Right renal pelvis (tissue), 4 donors: ENCODE measurements around the gene REV3L. TPM values are rescaled to one million over a fixed set of nuclear protein-coding genes. Genes with fewer than 3 reads are reported as not detected.
"Not testable (repeated sequence)": the region's sequence is repeated elsewhere in the genome, so short reads cannot be mapped to it uniquely, and the experiment has no call there.

Source experiments
- DNase-seq, 4 donors: peaks; one replicate each; pipeline ENCODE4 v3.0.0-alpha.2; 2013; ENCODE audit warnings: low read depth in 4 of 4, low spot score in 3 of 4, missing footprints in 1 of 4
- polyA plus RNA-seq, 4 donors: library from polyadenylated mRNA; unstranded; fragments of 120-200 nt; gene quantifications; one replicate each; pipeline ENCODE4 v1.2.1, GENCODE V29; 2013; ENCODE audit not compliant: insufficient read length in 4 of 4

Gene REV3L
- polyA plus RNA-seq, 4 donors = 36.6 to 47.6 (median 47.0) TPM

DNA sequence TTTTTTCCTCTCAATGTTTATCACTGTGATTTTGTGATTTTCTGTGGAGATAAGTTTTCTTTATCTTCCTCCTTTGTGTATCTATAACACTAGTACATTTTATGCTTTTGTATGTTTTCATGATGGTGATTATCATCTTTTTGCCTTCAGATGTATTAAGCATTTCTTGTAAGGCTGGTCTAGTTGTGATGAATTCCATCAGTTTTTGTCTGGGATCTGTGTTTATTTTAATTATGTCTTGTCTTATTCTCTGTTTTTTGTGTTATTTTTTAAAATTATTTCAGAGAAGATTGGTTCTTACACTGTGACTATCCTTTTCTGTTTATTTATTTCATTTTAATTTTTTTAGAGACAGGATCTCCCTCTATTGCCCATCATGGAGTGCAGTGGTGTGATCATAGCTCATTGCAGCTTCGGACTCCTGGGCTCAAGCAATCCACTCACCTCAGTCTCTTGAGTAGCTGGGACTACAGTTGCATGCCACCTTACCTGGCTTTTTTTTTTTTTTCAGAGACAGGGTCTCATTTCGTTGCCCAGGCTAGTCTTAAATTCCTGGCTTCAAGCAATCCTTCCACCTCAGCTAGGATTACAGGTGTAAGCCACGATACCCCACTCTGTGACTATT is 208.3 kb downstream of the REV3L start:
- DNase-seq = no peak

DNA sequence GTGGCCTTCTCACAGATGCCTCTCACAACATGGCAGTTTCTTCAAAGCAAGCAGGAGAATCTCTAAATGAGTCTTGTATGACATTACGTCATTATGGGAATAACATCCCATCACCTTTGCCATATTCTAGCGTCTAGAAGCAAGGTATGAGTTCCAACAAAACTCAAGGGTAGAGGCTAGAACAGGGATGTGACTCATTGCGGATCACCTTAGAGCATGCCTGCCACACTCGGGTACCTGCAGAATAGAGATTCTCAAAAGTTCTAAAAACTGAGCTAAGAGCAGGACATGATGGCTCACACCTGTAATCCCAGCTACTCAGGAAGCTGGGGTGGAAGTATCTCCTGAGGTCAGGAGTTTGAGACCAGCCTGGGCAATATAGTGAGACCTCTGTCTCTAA is 212.9 kb downstream of the REV3L start:
- no peak for DNase-seq

DNA sequence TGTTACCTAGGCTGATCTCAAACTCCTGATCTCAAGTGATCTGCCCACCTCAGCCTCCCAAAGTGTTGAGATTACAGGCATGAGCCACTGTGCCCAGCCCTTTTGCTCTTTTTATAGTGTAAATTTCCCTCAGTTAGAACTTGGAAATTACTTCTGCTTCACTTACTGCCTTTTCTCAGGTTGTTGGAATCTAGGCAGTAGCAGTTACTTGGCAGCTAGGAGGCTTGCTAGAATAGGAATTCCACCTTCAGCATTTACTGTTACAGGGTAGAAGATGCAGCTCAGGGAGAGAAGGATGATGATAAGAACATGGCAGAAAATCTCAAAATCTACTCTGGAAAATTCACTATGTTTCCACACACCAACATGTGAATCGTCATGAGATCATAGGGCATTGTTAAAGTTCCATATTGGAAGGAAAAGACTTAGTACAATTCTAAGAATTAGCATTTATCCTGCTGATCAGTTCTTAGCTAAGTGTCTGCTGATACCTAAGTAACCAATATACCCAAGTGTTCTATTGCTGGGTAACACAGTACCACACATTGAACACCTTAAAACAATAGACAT is 213.5 kb downstream of the REV3L start:
- no peak for DNase-seq

DNA sequence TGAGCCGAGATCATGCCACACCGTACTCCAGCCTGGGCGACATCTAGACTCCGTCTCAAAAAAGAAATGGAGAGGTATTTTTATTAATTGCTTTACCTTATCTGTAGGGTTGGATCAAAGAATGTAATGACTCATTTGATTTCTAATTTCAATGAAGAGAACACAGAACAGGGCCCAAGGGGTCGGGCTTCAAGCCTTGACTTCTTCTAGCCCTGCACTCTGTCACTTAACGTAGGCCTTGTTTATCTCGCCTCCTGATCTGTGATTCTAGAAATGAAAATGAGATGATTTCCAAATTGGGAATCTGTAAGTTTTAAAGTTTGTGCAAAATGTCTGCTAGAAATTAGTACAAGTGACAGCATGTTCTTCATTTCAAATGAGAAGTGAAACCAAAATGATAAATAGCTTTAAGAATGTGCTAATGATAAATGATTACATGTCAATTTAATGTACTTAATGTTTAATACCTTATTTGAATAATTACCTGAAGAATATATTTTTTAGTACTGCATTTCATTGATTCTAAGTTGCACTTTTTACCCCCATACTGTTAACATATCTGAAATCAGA is 215.2 kb downstream of the REV3L start:
- DNase-seq = no peak

DNA sequence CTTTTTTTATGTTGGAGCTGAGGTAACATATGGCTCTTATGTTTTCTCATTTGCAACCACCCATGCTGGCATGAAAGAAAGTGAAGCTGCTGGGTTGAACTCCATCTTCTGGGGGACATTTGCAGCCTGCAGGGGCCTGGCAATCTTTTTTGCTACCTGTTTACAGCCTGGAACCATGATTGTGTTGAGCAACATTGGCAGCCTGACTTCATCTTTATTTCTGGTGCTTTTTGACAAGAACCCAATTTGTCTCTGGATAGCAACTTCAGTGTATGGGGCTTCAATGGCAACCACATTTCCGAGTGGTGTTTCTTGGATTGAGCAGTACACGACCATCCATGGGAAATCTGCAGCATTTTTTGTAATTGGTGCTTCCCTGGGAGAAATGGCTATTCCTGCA is 216.7 kb downstream of the REV3L start:
- DNase-seq = no peak

DNA sequence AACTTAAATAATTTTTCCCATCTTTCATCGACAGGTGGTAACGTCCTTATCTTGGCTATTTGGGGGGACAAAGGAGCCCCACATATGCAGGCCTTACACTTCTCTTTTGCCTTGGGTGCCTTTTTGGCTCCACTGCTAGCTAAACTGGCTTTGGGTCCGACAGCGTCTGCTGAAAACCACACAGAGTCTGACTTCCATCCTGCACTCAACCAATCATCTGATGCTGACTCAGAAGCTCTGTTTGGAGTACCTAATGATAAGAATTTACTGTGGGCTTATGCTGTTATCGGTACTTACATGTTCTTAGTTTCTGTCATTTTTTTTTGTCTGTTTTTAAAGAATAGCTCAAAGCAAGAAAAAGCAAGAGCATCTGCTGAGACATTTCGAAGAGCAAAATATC is 217.2 kb downstream of the REV3L start:
- no peak for DNase-seq

DNA sequence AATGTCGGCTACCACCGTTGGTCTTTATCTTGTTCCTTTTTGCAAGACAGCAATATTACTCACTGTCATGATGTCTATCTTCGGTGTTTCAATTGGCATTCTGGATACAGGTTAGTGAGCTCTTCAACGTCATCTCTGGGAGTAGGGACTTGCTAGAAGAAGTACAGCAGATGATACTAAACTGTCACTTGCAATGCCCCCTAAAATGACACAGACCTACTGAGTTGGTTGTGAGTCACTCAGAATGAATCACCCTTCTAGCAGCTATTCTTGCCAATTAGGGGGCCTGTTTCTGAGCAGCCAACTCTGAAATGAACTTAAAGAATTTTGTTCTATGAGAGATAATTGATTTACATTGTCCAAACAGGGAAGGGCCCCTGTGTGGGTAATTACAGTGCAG is 219.2 kb downstream of the REV3L start:
- DNase-seq = no peak

DNA sequence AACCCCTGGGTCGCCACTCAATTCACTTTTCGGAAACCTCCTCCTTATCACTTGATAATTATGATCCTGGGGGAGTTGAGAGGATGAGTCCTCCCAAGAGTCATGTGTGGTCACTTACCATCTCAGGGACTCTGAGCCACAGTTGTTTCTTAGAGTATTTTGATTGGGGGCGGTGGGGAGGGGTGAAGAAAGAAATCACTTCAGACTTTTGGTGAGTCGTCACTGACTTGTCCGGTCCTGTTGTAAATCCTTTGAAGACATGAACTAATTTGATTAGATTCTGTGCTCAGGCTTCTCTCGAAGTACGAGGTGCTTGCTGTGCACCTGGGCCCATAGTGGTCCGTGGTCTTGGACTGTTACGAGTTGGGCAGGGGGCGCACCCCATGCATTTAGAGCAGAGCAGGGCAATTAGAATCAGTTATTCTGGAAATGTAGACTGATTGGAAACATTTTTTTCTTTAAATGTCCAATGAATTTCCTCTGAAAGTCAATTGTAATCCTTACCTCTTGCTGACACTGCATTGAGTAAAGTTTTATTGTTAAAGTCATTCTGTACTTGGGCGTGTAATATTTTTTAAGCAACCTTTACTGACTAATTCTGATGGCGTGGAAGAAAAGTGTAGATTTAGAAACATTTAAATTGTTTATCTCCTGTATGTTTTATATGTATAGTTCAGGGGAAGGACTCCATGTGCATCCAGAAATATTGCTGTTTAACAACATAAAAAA is 222.3 kb downstream of the REV3L start:
- no peak for DNase-seq

DNA sequence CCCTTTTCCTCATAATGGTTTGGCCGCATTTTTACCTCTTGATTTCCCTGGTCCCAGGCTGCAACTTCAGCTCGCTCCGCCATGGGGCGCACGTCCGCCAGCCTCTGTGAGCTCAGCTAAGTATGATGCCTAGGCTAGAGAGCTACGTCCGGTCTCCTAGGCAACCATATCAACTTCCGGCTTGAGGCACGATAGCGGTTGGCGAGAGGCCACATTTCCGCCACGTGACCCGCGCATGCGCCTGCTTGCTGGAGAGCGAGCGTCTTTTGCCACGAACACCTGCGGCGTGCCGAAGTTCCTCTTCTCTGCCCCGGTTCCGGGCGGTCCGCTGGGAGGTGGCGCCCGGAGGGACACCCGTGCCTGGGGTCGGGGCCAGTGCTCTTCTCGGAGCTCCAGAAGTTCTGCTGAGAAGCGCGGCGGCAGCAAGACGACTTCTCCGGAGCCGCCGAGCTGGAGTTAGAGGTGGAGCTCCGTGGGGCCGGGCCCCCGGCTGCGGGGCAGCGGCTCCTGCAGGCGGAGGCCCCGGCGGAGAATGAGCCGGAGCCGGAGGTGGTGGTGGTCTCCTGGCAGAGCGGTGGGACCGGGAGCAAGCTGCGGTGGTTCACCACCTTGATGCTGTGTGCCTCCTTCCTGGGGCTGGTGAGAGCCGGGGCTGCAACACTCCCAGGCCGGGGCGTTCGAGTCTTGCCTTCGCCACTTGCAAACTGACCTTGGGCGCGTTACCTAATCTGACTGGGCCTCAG is 223.8 kb downstream of the REV3L start:
- DNase-seq = peak; percentile 98 to 99 (median 98)

DNA sequence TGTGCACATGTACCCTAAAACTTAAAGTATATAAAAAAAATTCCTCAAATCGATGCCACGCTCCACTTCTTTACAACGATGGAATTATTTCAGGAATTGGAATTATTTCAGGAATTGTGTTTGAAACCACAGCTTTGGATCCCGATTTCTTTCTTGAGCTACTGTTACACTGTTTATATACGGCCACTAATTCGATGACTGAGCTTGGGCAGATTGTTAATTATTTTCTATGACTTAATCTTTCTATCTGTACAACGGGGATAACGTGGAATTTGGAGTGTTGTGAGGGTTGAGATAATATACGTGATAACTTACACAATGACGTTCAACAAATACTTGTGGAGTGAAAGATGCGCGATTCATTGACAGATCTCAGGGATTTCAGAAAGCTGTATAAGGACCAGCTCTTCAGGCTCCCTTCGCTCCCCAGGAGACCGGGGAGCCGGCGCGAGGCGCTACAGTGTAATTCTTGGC is 224.4 kb downstream of the REV3L start:
- DNase-seq = no peak

DNA sequence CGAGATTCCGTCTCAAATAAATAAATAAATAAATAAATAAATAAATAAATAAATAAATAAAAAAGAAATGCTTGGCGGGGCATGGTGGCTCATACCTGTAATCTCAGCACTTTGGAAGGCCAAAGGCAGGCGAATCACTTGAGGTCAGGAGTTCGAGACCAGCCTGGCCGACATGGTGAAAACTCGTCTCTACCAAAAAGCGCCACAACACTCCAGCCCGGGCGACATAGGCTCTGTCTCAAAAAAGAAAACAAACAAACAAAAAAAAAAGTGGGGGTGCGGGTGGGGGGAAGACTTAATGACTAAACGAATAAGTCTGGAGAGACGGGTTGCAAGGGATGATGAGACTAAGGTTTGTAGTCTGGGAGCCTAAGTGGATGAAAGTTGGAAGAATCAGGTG is 225.0 kb downstream of the REV3L start:
- DNase-seq = no peak

DNA sequence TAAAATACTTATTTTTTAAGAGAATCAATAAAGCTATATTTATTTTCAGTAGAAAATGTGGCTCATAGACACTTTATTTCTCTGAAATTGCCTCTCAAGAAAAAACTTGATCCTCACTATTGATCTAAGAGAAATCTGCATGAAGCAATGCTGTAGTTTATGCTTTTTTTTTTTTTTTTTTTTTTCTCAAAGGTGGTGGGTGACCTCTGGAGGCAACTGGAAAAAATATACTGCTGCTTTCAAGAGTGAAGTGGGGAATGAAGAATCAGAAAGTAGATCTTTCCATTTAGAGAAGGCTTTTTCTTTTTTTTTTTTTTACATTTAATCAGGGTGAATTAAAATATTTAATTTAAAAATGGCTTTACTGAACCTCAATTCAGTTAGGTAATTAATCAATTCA is 226.4 kb downstream of the REV3L start:
- DNase-seq = no peak

DNA sequence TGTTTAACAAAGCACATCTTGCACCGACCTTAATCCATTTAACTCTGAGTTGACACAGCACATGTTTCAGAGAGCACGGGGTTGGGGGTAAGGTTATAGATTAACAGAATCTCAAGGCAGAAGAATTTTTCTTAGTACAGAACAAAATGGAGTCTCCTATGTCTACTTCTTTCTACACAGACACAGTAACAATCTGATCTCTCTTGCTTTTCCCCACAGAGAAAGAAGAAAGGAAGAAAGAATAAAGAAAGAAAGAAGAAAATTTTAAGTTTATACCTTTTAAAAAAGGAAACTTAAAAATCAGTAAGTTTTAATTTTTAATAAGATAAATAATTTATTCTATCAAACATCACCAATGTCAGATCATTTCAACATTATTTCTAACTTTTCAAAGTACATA is 227.2 kb downstream of the REV3L start:
- not testable (repeated sequence) for DNase-seq

DNA sequence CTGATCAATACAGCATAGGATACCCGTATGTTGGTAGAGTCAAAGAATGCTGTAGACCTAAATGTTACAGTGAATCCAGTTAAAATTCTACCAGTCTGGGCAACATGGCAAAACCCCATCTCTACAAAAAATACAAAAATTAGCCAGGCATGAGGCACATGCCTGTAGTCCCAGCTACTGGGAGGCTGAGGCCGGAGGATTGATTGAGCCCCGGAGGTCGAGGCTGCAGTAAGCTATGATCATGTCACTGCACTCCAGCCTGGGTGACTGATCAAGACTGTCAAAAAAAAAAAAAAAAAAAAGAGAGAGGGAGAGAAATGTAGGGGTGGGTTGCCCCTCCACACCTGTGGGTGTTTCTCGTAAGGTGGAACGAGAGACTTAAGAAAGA is 228.2 kb downstream of the REV3L start:
- DNase-seq = no peak

DNA sequence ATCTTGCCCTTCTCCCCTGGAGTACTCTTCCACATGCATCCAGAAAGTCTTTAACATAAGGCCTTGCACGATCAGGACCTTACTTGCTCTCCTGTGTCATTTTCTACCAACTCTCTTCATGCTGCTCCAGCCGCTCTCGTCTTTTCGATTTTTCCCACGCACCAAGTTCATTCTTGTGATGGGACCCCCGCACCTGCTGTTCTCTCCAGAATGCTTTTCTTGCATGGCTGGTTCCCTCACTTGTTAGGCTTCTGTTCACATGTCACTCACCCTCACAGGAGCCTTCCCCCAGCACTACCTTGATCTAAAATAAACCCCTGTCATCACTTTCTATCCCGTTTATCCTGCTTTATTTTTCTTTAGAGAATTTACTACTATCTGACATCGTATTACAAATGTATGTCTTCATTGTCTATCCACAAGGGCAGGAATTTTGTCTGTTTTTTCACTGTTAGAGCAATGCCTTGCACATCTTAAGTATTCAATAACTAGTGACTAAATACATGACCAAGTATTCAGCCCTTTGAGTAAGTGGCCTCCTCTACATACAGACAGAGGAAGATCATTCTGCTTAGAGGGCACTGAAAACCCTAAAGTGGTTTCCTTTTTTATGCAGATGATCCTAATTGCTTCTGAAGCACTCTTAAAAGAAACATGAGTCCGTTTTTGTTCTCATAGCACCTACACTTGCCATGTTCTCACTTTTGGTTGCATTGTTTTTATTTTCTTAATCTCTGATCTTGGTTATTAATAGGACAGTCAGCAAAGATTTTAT is 228.8 kb downstream of the REV3L start:
- DNase-seq = no peak

DNA sequence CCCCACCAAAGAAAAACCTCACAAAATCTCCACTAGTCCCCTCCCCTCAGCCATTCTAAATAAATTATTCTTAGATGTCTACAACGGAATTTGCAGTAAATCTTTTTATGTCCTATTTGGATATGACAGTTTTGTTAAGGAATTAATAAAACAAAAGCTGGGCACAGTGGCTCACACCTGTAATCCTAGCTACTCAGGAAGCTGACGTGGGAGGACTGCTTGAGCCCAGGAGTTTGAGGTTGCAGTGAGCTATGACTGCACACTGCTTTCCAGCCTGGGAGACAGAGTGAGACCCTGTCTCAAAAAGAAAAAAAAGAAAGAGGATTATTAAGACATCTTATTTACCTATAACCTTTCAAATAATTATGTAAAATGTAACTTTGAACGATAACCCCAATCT is 230.3 kb downstream of the REV3L start:
- no peak for DNase-seq

DNA sequence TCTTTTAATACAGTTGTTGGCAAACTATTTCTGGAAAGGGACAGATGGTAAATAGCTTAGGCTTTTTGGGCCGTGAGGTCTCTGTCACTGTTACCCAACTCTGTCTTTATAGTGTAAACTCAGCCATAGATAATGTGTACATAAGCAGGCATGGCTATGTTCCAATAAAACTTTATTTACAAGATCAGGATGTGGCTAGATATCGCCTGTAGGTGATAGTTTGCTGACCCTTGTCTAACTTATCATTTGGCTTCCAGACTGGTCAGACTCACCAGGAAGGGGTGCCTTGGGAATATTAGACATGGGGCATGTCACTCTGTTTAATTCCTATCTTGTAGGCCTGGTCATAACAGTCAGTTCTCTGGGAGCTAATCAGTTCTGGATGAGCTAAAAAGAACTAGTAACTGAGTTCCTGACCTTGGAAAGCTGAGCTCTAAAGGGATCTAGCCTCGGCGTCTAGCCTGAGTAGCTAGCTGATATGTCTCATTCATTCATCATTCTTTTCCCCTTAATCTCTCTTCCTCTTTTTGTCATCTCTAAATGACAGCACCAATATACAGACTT is 232.1 kb downstream of the REV3L start:
- DNase-seq = no peak
